DOHH2 (cell line): ENCODE results near the gene GFRA1.

Source experiments
- CTCF ChIP-seq: fragments of 200-600 bp; sonication (generic); IDR thresholded peaks from one replicate; pipeline ENCODE4 v1.5.1; 2014; ENCODE audit warnings: antibody characterized with exemption, mild to moderate bottlenecking, low read depth, low read length; ENCODE audit not compliant: poor library complexity, severe bottlenecking
- EZH2phosphoT487 ChIP-seq: fragments of 200-600 bp; sonication (generic); IDR thresholded peaks from 2 replicates; pipeline ENCODE4 v1.6.1; 2017; ENCODE audit warnings: borderline replicate concordance, mild to moderate bottlenecking, antibody characterized with exemption, low read length, moderate library complexity, mixed read lengths

- TF ChIP-seq CTCF (no peak), EZH2phosphoT487 (no peak)
Measured at GRCh38 chr10:116233230-116233629, 39.8 kb downstream of the GFRA1 start.
